ENCODE measurements around the gene ZNF699. TPM values are rescaled to one million over a fixed set of nuclear protein-coding genes. Genes with fewer than 3 reads are reported as not detected.
"Not testable (repeated sequence)": the region's sequence is repeated elsewhere in the genome, so short reads cannot be mapped to it uniquely, and the experiment has no call there.

The ZNF699 gene
- total RNA-seq, 1 donor, result 22.5 TPM

DNA sequence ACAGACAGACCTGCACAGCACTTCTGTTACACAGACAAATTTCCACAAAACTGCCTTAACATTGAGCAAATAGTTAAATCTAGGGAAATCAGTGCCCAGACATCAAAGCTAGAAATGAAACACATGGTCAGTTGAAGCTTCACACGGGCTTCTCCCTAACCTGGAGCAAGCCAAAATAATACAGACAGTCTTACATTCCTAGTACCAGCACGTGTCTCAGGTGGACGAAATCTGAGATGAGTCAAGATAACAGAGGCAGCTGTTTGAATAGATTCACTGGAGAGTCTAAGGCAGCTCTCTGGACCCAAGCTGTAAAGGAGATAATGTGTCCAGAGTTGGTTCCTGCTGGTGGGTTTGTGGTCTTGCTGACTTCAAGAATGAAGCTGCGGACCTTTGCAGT is 4.1 kb upstream of the ZNF699 start:
- no peaks in the 10 kb centered on the region for H3K9me3 ChIP-seq (ENCODE audit: low read depth, low read length)
- no peaks in the 10 kb centered on the region for H3K27me3 ChIP-seq (ENCODE audit: insufficient read depth, low read length)
- no peak overlapping the region for H3K4me3 ChIP-seq (ENCODE audit: low read length)
- peaks cover 5% of the 10 kb centered on the region for H3K4me1 ChIP-seq (ENCODE audit: insufficient read depth, low read length)

DNA sequence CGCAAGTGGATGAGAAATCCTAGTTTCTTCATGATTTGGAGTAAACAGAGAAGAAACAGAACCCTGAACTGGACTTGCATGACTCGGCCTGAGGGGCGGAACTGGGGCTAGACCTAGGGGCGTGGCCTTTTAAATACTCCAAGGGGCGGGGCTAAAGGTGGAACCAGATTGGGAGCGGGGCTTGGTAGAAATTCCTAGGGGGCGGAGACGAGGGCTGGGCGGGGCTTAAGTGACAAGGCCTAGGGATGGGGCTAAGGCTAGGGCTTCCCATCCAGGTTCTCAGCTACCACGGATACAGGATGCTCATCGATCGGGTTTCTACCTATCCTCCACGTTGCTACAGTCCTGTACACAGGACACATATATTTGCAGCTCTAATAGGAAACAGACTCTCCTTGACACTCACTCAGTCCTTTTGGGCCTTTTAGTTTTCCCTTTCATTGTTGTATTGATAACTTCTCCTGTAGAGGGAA is 372 bp upstream of the ZNF699 start:
- Histone ChIP-seq H3K27me3 (ENCODE audit: insufficient read depth, low read length) (no peaks in the 10 kb centered on the region), H3K4me3 (ENCODE audit: low read length) (peak overlapping the region; percentile 84), H3K9me3 (ENCODE audit: low read depth, low read length) (no peaks in the 10 kb centered on the region), H3K4me1 (ENCODE audit: insufficient read depth, low read length) (peaks cover 21% of the 10 kb centered on the region)

GRCh38 chr19:9308091-9308770 is 1.4 kb downstream of the ZNF699 start:
- Histone ChIP-seq H3K27me3 (ENCODE audit: insufficient read depth, low read length) (no peaks in the 10 kb centered on the region), H3K9me3 (ENCODE audit: low read depth, low read length) (no peaks in the 10 kb centered on the region), H3K4me3 (ENCODE audit: low read length) (no peak overlapping the region), H3K4me1 (ENCODE audit: insufficient read depth, low read length) (peaks cover 21% of the 10 kb centered on the region)

DNA sequence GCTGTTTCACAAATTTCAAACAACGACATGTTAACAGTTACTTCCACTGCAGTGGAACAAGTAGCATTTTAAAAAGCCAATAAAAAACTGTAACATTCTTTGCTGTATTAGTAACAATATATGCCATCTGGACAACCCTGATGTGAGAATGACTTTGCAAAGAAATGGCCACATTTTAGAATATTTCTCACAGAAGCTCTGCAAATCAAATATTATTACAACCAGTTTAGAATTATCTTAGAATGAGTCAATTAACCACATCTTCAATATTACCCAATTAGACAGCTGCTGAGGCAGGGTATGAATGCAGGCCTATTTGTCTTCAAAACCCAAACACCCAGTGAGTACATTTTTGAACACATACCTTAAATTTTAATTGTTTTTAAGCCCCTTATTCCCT is 3.2 kb downstream of the ZNF699 start:
- Histone ChIP-seq H3K9me3 (ENCODE audit: low read depth, low read length) (peaks cover 8% of the 10 kb centered on the region), H3K4me3 (ENCODE audit: low read length) (no peak overlapping the region)

DNA sequence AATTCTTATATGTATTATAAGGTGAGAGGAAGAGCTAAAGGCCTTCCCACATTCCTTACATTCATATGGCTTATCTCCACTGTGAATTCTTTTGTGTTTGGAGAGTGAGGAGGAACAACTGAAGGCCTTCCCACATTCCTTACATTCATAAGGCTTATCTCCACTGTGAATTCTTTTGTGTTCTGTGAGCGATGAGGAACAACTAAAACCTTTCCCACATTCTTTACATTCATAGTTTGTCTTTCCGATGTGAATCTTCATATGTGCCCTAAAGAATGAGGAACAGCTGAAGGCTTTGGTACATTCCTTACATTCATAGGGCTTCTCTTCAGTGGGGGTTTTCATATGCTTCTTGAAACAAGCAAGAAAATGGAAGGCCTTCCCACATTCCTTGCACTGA is 13.3 kb downstream of the ZNF699 start:
- H3K9me3 ChIP-seq (ENCODE audit: low read depth, low read length), result peaks cover 90% of the 10 kb centered on the region
- H3K4me3 ChIP-seq (ENCODE audit: low read length), result no peak overlapping the region
- no peaks in the 10 kb centered on the region for H3K27me3 ChIP-seq (ENCODE audit: insufficient read depth, low read length)
- no peaks in the 10 kb centered on the region for H3K4me1 ChIP-seq (ENCODE audit: insufficient read depth, low read length)

More for the DNA sequence above, 3.2 kb downstream of the ZNF699 start:
- Histone ChIP-seq H3K4me1 (ENCODE audit: insufficient read depth, low read length) (peaks cover 21% of the 10 kb centered on the region), H3K27me3 (ENCODE audit: insufficient read depth, low read length) (no peaks in the 10 kb centered on the region)

- Histone ChIP-seq H3K4me1 (ENCODE audit: insufficient read depth, low read length) (no peaks in the 10 kb centered on the region), H3K4me3 (ENCODE audit: low read length) (no peak overlapping the region), H3K9me3 (ENCODE audit: low read depth, low read length) (peaks cover 90% of the 10 kb centered on the region), H3K27me3 (ENCODE audit: insufficient read depth, low read length) (no peaks in the 10 kb centered on the region)
Observed at GRCh38 chr19:9295411-9295849, 14.2 kb downstream of the ZNF699 start.

GRCh38 chr19:9289231-9289884 is 20.3 kb downstream of the ZNF699 start:
- Histone ChIP-seq H3K9me3 (ENCODE audit: low read depth, low read length) (peaks cover 57% of the 10 kb centered on the region), H3K27me3 (ENCODE audit: insufficient read depth, low read length) (no peaks in the 10 kb centered on the region), H3K4me1 (ENCODE audit: insufficient read depth, low read length) (no peaks in the 10 kb centered on the region), H3K4me3 (ENCODE audit: low read length) (no peak overlapping the region)

DNA sequence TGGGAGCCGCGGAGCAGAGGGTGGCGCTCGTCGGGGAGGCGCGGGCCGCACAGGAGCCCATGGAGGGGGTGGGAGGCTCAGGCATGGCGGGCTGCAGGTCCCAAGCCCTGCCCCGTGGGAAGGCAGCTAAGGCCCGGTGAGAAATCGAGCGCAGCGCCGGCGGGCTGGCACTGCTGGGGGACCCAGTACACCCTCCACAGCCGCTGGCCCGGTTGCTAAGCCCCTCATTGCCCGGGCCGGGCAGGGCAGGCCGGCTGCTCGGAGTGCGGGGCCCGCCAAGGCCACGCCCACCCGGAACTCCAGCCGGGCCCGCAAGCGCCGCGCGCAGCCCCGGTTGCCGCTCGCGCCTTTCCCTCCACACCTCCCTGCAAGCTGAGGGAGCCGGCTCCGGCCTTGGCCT is 26.2 kb downstream of the ZNF699 start:
- H3K9me3 ChIP-seq (ENCODE audit: low read depth, low read length); H3K4me3 ChIP-seq (ENCODE audit: low read length); H3K27me3 ChIP-seq (ENCODE audit: insufficient read depth, low read length); H3K4me1 ChIP-seq (ENCODE audit: insufficient read depth, low read length): not testable (repeated sequence)

DNA sequence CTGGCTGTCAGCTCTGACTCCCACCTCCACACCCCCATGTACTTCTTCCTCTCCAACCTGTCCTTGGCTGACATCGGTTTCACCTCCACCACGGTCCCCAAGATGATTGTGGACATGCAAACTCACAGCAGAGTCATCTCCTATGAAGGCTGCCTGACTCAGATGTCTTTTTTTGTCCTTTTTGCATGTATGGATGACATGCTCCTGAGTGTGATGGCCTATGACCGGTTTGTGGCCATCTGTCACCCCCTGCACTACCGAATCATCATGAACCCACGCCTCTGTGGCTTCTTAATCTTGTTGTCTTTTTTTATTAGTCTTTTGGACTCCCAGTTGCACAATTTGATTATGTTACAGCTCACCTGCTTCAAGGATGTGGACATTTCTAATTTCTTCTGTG is 58.4 kb downstream of the ZNF699 start:
- no peak overlapping the region for H3K4me3 ChIP-seq (ENCODE audit: low read length)
- H3K4me1 ChIP-seq (ENCODE audit: insufficient read depth, low read length), result no peaks in the 10 kb centered on the region
- no peaks in the 10 kb centered on the region for H3K27me3 ChIP-seq (ENCODE audit: insufficient read depth, low read length)
- peaks cover 4% of the 10 kb centered on the region for H3K9me3 ChIP-seq (ENCODE audit: low read depth, low read length)

GRCh38 chr19:9250630-9251029 is 59.0 kb downstream of the ZNF699 start, which contains the start of gene OR7E24:
Gene OR7E24, plus strand, starts transcription at chr19:9250930. Its CDS starts 114 bp downstream, at chr19:9251044.
- Histone ChIP-seq H3K9me3 (ENCODE audit: low read depth, low read length) (no peaks in the 10 kb centered on the region), H3K27me3 (ENCODE audit: insufficient read depth, low read length) (no peaks in the 10 kb centered on the region), H3K4me3 (ENCODE audit: low read length) (no peak within 1 kb of the TSS), H3K4me1 (ENCODE audit: insufficient read depth, low read length) (no peaks in the 10 kb centered on the region)

Other genes starting within 250 kb of the ZNF699 start
- not detected for gene OR1M1, start 222.8 kb downstream of the ZNF699 start, total RNA-seq
- not detected for gene OR7G2, start 202.4 kb downstream of the ZNF699 start, total RNA-seq
- gene OR7G1, start 194.1 kb downstream of the ZNF699 start, total RNA-seq, result not detected
- not detected for gene OR7G3, start 182.9 kb downstream of the ZNF699 start, total RNA-seq
- gene ZNF317, start 169.4 kb downstream of the ZNF699 start, total RNA-seq, result 73.1 TPM
- under 0.01 TPM for gene OR7D2, start 130.9 kb downstream of the ZNF699 start, total RNA-seq
- not detected for gene OR7D4, start 90.2 kb downstream of the ZNF699 start, total RNA-seq
- not detected for gene OR7E24, start 58.9 kb downstream of the ZNF699 start, total RNA-seq
- gene ZNF559, start 14.3 kb upstream of the ZNF699 start, total RNA-seq, result 10.3 TPM
- gene ZNF177, start 53.2 kb upstream of the ZNF699 start, total RNA-seq, result 0.10 TPM
- gene ZNF266, start 125.7 kb upstream of the ZNF699 start, total RNA-seq, result 31.6 TPM
- gene ZNF560, start 188.8 kb upstream of the ZNF699 start, total RNA-seq, result not detected
- 16.7 TPM for gene ZNF426, start 228.8 kb upstream of the ZNF699 start, total RNA-seq

Data from mononuclear cell (primary cell).